ENCODE measurements around the gene ABLIM1. TPM values are rescaled to one million over a fixed set of nuclear protein-coding genes. Genes with fewer than 3 reads are reported as not detected.

The ABLIM1 gene
- total RNA-seq, 1 experiment from 2014 or later, result 89.4 TPM

- TF ChIP-seq, protein P1, sequence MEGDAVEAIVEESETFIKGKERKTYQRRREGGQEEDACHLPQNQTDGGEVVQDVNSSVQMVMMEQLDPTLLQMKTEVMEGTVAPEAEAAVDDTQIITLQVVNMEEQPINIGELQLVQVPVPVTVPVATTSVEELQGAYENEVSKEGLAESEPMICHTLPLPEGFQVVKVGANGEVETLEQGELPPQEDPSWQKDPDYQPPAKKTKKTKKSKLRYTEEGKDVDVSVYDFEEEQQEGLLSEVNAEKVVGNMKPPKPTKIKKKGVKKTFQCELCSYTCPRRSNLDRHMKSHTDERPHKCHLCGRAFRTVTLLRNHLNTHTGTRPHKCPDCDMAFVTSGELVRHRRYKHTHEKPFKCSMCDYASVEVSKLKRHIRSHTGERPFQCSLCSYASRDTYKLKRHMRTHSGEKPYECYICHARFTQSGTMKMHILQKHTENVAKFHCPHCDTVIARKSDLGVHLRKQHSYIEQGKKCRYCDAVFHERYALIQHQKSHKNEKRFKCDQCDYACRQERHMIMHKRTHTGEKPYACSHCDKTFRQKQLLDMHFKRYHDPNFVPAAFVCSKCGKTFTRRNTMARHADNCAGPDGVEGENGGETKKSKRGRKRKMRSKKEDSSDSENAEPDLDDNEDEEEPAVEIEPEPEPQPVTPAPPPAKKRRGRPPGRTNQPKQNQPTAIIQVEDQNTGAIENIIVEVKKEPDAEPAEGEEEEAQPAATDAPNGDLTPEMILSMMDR (IDR thresholded peaks at IDR 0.05; ENCODE audit: unreplicated experiment), result no peak
- H3K4me1 Mint-ChIP-seq (ENCODE audit: low read depth, unreplicated experiment), result no peaks in the 10 kb centered on the region
- CTCF ChIA-PET, result interaction anchor here (0.8 to 2.1 kb wide), 2 partner anchors 14 to 123 kb away, joined by 3 to 11 read pairs; no protein-coding TSS in a partner anchor
- H3K9me3 Mint-ChIP-seq (ENCODE audit: low read depth, unreplicated experiment), result no peaks in the 10 kb centered on the region
- DNase-seq, result no peak
- intact Hi-C loops (cut with micrococcal nuclease; ENCODE audit: unreplicated experiment), result no loop called here
- BruUV-seq (replicated peaks), result no TSS peak
- H3K4me3 Mint-ChIP-seq (ENCODE audit: low read depth, unreplicated experiment), result no peak overlapping the region
- H3K27me3 Mint-ChIP-seq (ENCODE audit: unreplicated experiment), result no peaks in the 10 kb centered on the region
- H3K36me3 Mint-ChIP-seq (ENCODE audit: insufficient read depth, unreplicated experiment), result peaks cover under 1% of the 10 kb centered on the region
- H3K27ac Mint-ChIP-seq (ENCODE audit: unreplicated experiment), result no peak overlapping the region
Measured at GRCh38 chr10:114427124-114427852, 230.8 kb downstream of the ABLIM1 start.

DNA sequence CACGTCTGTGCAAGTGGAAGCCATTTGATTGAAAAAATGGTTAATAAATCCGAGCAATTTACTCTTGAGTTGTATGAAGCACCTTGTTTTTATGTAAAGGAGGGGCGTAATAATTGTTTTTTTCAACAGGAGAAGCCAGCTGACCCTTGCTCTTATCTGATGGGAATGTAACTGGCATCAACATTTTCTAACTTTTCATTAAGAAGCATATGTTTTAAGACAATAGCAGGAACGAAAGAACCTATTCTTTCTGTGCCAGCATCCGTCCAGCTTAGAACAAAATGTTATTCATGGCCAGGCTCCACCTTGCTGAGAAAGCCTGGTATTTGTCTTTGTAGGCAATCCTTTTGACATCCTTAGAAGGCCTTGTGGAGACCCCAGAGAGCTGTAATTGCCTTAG, 231.6 kb downstream of the ABLIM1 start:
- Mint-ChIP-seq H3K36me3 (ENCODE audit: insufficient read depth, unreplicated experiment) (no peaks in the 10 kb centered on the region), H3K4me1 (ENCODE audit: low read depth, unreplicated experiment) (no peaks in the 10 kb centered on the region), H3K4me3 (ENCODE audit: low read depth, unreplicated experiment) (no peak overlapping the region), H3K27ac (ENCODE audit: unreplicated experiment) (no peak overlapping the region), H3K9me3 (ENCODE audit: low read depth, unreplicated experiment) (no peaks in the 10 kb centered on the region), H3K27me3 (ENCODE audit: unreplicated experiment) (no peaks in the 10 kb centered on the region)
- TF ChIP-seq, protein P1 (IDR thresholded peaks at IDR 0.05; ENCODE audit: unreplicated experiment), result no peak
- BruUV-seq (replicated peaks), result no TSS peak
- intact Hi-C loops (cut with micrococcal nuclease; ENCODE audit: unreplicated experiment), result no loop called here
- CTCF ChIA-PET, result interaction anchor here (2.1 kb wide), 1 partner anchor 122 kb away, joined by 11 read pairs; no protein-coding TSS in a partner anchor
- DNase-seq, result no peak

DNA sequence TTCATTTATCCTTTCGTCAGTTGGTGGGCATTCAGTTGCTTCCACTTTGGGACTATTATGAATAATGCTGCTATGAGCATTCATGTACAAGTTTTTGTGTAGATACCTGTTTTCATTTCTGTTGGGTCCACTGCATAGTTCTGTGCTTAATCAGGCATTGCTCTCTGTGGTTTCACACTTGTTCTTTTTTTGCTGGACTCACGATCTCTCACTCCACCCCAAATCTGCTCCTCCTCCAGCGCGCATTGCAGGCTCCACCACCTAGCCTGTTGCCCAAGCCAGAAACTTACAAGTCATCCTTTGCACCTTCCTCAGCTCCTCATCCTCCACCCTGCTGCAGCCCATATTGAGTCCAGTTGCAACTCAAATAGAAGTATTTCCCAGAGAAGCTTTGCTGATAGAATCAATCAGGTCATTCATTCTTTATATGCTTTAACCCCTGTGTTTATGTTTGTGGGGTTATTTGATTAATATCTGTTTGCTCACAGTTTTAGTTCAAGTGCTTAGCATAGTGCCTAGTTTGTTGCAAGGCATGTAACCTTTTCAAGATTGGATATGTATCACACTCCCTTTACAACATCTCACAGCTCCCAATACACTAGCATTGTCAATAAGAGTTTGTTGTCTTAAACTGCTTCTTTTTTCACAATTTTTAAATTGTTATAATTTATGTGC, 237.1 kb downstream of the ABLIM1 start:
- Mint-ChIP-seq H3K27ac (ENCODE audit: unreplicated experiment) (no peak overlapping the region), H3K36me3 (ENCODE audit: insufficient read depth, unreplicated experiment) (no peaks in the 10 kb centered on the region), H3K27me3 (ENCODE audit: unreplicated experiment) (no peaks in the 10 kb centered on the region), H3K9me3 (ENCODE audit: low read depth, unreplicated experiment) (no peaks in the 10 kb centered on the region), H3K4me1 (ENCODE audit: low read depth, unreplicated experiment) (no peaks in the 10 kb centered on the region), H3K4me3 (ENCODE audit: low read depth, unreplicated experiment) (no peak overlapping the region)
- intact Hi-C loops (cut with micrococcal nuclease; ENCODE audit: unreplicated experiment), result loop anchor here (5.0 kb wide), 1 partner anchor 119 kb away; no protein-coding TSS in a partner anchor
- no TSS peak for BruUV-seq (replicated peaks)
- TF ChIP-seq, protein P1 (IDR thresholded peaks at IDR 0.05; ENCODE audit: unreplicated experiment), result no peak
- no peak for DNase-seq
- CTCF ChIA-PET, result no interaction called here

DNA sequence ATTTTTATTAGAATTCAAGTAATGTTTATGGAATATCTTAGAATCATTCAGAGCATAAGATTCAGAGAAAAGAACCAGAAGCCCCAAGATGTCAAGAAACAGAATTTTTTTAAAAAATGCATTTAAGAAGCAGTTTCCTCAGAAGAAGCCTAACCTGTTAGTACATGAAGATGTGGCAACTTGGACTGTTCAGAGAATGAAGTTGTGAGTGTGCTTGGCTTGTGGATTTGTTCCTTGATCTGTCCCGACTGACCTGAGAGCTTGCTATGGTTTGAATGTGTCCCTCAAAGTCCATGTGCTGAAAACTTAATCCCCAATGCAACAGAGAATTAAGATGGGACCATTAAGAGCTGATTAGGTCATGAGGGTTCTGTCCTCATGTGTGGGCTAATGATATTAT, 240.0 kb downstream of the ABLIM1 start:
- no peak for DNase-seq
- TF ChIP-seq, protein P1 (IDR thresholded peaks at IDR 0.05; ENCODE audit: unreplicated experiment), result no peak
- Mint-ChIP-seq H3K4me1 (ENCODE audit: low read depth, unreplicated experiment) (peaks cover 10% of the 10 kb centered on the region), H3K27me3 (ENCODE audit: unreplicated experiment) (no peaks in the 10 kb centered on the region), H3K27ac (ENCODE audit: unreplicated experiment) (no peak overlapping the region), H3K36me3 (ENCODE audit: insufficient read depth, unreplicated experiment) (peaks cover 1% of the 10 kb centered on the region), H3K4me3 (ENCODE audit: low read depth, unreplicated experiment) (no peak overlapping the region), H3K9me3 (ENCODE audit: low read depth, unreplicated experiment) (no peaks in the 10 kb centered on the region)
- no TSS peak for BruUV-seq (replicated peaks)
- CTCF ChIA-PET, result no interaction called here
- intact Hi-C loops (cut with micrococcal nuclease; ENCODE audit: unreplicated experiment), result no loop called here
